GM21619 (cell line): ENCODE measurements around the gene NXNL2.

Source experiments
- ATAC-seq: cut with Tn5 transposase; IDR thresholded peaks from one replicate; pipeline ENCODE4 v1.9.1; 2021; ENCODE audit not compliant: unreplicated experiment

Gene NXNL2

DNA sequence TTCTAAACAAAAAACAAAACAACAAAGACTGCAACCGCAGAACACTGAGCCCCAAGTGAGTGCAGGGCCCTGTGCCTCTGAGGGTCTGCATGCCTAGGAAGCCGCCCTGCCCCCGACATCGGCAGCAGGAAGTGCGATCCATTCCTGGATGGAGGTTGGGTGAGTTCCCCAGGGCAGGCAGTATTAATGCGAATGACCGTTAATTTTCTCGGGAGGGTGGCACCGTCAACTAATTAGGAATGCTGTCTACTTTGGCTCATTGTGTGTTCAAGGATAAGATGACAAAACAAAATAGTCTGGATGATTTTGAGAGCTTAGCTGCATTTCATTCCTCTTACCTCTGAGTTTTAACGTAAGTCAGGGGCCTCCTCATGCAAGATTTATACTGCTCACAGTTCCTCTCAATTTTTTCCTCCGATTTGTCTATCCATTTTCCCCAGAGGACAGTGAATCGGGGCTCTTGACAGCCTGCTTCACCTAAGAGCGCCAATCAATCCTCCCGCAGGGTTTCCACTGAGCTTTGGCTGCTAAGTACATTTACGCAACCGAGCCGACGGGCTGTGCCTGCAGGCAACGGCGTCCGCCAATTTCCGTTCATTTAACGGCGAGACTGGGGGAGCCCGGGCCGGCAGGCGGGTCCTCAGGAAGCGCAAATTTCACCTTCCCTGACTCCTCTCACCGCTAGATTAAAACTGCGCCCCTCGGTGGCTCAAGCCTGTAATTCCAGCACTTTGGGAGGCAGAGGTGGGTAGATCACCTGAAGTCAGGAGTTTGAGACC is 2.9 kb upstream of the NXNL2 start:
- no peak for ATAC-seq

DNA sequence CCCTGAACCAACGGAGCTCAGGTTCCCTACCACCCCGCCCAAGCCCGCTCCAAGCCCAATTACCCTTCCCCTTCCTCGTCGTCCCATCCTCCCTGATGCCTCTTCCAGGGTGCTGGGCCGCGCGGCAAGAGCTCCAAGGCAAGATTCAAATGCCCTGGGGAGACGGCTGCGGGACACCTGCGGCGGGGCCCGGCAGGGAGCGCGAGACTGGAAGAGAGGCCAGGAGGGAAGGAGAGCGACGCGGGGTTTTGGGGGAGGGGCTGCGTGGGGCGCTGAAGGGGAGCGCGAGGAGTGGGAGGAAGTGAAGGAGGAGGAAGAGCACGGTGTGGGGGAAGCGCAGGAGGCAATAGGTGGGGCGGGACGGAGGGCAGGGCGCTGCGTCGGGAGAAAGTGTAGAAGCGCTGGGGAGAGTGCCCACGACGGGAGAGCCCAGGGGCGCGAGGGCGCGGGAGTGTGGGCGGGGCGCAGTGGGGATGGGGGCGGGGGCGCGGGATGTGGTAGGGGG is 975 bp upstream of the NXNL2 start:
- ATAC-seq: no peak

DNA sequence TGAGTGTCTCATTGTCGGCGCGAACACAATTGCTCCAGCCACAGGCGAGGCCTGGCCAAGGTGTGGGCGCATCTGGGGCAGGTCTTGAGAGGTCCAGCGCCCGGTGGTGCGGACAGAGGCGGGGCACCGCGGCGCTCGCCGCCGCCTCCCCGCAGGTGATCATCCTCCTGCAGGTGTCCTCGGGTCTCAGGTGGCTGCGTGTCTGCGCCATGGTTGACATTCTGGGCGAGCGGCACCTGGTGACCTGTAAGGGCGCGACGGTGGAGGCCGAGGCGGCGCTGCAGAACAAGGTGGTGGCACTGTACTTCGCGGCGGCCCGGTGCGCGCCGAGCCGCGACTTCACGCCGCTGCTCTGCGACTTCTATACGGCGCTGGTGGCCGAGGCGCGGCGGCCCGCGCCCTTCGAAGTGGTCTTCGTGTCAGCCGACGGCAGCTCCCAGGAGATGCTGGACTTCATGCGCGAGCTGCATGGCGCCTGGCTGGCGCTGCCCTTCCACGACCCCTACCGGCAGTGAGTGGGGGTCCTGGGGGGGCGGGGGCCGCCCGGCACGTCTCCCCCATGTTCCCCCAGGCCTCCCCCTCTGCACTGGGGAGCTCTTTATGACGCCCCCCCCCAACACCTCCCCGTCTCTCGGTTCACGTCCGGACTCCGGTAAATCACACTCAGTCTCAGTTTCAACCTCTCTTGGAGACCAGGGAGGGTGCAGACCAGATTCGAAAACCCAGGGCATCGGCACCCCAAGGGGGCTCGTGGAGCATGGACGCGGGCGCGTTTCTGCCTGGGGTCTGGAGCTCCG is 446 bp downstream of the NXNL2 start:
- ATAC-seq: no peak

DNA sequence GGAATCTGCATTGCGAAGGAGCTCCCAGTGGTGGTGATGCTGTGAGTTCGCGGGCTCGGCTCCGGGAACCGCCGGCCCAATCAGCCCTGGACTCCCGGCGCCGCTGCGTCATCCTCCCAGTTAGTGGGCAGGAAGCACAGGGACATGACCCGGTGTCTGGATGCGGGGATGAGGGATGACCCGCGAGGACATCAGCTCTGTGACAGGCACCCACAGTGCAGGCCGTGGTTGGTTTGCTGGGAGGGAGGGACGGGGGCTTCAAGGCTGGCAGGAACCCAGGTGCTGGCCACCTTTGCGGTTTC is 996 bp downstream of the NXNL2 start:
- no peak for ATAC-seq

DNA sequence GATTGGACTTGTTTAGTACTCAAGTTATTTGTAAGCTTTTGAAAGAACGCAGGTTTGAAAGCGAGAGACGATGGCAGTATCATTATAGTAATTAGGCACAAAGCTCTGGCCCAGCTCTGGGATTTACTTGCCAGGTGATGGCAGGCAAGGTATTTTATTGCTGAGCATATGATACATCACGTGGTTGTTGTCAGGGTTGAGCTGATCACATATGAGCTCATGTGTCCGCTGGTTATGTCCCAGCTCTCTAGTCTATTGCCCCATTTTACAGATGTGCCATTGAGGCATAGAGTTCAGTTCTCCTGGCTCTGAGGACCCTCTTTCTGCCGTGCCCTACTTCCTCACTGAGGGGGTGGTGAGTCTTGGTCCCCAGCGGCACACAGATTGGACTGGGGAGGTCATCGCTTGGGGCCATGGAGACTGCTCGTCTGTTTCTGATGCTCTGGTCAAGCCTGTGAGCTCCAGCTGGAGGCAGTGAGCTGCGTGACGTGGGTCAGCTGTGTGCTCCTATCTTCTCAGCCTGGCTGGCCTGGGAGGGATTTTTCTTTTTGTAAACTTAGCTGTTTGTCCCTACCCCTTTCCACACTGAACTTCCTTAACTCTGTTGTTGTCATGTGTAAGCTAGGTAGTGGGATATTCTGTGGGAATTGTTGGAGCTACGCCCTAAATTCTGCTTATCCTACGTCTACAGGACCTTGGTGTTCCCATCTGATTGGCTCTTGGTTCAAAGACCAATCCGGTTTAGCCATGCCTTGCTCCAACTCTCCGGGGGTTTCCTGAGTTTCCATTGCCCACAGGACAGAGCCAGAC is 2.2 kb downstream of the NXNL2 start:
- ATAC-seq: no peak

DNA sequence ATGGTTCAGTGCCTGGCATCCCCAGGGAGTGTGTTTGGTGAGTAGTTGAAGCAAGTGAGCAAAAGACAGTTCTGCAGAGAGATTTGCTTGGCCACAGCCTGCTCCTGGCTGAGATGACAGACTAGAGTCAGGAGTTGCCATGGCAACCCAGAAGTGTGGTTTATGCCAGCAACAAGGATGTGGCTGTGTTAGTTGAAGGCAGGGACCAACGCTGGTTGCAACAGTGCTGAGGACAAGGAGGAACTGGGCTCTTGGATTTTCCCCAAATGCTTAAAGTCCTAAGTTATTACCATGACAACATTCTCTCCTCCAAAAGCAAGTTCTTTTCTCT is 2.7 kb downstream of the NXNL2 start:
- ATAC-seq: no peak

DNA sequence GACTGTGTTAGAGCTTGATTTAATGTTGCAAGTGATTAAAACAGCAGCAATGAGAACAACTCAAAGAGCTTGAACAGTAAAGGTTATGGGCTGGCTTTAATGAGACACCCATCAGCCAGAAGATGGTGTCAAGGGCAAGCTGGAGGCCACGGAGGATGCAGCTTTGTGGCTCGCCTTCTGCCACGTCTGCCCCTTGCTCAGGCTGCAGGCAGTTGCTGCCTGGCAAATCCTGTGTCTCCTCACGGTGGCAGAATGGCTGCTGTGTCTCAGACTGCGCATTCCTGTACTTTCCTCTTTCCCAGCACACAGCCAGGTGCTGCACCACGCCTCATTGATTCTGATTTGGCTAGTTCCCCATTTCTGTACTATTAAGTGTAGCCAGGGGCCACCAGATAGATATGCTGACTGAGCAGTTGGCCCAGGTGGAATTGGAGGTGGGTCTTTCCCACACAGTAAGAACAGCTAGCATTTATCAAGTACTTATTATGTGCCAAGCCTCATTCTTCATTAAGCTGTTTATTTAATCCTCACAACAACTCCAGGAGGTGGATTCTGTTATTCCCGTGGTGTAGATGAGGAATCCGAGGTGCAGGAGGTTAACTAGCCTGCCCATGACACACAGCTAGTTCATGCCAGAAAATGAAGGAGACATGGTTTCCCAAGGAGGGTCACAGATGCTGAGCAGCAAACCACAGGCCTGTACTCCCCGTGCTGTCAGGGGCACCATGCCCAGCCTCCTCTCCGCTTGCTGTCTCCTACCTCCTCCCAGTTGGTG is 3.5 kb downstream of the NXNL2 start:
- no peak for ATAC-seq

DNA sequence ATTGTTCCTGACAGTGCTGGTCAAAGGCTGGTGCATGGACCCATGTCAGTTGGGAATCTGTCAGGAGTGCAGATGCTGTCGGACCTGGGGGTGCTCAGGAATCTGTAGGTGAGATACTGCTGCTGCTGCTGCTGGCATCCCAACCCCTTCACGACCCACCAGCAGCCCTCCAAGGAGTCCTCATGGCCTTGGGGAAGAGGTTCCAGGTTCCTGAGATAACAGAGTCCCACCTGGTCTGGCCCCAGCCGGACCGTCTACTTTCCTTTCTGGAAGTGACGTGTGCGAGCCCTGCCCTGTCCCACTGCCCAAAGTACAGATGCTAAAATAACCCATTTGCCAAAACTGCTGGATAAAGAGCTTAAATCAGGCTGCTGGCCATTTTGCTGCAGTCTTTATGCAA is 4.3 kb downstream of the NXNL2 start:
- no peak for ATAC-seq

DNA sequence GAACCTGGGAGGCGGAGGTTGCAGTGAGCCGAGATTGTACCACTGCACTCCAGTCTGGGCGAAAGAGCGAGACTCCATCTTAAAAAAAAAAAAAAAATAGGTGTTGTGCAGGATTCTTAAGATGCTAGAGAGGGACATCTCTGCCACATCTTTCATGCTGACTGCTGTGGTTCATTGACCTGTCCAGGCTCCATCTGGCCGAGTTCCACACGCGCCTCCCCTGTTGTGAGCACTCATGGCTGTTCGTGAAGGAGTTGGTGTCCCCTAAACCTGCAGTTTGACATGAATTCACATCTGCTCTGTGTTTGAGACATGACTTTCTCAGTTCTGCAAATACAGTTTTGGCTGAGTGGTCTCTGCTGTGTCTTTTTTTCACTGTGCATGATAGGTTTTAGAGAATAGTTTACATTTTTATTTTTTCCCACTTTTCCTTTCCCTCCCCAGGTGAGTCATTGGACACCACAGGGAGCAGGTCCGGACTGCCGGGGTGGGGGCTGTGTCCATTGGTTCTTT is 5.3 kb downstream of the NXNL2 start:
- no peak for ATAC-seq

DNA sequence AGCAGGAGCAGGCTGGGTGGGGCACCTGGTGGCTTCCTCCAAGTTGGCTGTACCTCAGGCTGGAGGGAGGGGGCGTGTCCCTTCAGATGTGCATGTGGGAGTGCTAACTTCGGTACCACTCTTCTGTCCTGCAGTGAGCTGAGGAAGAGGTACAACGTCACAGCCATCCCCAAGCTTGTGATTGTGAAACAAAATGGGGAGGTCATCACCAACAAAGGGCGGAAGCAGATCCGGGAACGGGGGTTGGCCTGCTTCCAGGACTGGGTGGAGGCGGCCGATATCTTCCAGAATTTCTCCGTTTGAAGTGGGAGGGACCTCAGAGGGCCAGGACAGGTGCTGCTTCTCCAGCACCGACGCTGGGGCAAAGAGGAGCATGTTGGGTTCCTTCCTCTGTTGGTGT is 9.3 kb downstream of the NXNL2 start:
- ATAC-seq: no peak

DNA sequence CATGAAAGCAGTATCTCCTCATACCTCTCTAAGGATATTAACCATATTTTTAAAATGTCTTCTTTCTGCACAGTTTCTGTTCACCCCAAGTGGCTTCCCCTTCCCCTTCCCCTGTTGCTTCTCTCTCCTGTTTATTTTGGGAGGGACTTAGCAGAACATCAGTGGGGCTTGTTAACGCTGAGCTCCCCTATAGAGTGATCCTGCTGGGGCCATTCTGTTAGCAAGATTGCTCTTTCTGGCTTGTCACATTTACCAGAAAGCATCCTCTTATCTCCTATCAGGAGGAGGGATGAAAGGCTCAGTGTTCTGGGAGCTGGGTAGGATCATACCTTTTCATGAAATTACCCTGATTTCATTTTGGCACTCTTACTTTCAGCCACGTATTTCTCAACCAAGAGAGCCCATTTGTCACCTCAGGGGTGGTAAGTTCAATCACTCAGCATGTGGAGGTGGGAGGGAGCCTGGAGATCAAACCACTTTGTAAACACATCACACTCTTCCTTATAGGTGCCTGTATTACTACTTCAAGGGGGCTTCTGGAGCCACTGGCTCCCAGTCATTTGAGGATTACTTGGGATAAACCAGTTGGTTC is 16.7 kb downstream of the NXNL2 start:
- ATAC-seq: no peak

DNA sequence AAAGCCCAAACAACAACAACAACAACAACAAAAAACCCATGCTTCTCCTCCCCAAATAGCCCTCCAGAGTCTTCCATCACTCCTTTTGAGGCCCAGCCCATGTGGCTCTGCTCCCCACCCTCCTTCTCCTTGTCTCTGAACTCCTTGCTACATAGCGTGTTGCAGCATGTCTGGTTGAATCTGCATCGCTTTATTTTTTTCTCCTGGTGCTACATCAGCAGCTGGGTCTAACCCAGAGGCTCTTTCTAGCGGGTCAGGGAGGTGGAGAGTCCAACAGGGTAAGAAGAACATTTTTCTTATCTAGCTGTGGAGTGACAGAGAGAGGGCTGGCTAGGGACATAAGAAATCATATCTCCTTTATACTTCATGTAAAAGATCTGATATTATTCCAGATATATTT is 18.4 kb downstream of the NXNL2 start:
- no peak for ATAC-seq

DNA sequence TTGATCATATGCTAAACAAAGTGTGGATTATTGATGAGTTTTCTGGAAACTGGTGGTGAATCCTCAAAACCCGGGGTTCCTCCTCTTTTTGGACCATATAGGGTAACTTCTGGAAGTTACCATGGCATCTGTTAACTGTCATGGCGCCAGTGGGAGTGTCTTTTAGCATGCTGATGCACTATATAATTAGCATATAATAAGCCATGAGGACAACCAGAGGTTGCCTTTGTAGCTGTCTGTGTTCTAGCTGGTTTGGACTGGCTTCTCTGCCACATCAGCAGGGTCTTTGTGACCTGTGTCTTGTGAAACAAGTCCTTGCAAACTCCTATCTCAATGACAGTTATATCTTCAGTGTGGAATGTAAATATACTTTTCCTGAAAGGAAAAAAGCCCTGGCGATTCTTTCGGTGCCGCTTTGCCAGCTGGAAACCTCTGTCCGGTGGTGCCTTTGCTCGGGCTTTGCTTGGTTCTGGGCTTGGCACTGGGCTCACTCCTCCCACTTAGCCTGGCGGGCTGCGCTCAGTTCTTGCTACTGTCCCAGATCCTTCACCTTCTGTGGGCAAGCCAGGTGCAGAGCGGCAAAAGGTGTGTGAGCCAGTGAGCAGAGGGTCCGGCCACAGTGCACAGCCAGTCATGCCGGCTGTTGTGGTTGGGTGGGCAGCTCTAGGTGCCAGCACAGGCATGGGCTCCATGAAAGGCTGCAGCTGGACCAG is 20.4 kb downstream of the NXNL2 start:
- no peak for ATAC-seq

DNA sequence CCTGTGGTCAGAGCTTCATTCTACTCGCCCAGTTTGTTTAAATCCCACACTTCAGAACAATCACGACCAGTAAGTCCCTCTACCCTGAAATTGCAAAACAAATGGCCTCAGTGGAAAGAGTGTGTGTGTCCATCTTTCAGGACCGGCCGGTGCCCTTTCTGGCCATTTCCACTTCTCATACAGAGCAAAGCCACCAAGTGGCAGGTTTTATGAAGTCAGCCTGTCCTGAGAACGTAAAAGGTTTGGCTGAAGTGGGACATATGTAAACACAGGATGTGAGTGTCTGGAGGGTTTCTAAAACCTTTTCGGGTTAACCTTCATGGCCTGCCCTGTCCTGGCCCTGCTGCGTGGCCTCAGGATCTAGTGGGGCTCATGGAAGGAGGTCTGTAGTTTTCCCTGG is 24.7 kb downstream of the NXNL2 start:
- ATAC-seq: no peak

DNA sequence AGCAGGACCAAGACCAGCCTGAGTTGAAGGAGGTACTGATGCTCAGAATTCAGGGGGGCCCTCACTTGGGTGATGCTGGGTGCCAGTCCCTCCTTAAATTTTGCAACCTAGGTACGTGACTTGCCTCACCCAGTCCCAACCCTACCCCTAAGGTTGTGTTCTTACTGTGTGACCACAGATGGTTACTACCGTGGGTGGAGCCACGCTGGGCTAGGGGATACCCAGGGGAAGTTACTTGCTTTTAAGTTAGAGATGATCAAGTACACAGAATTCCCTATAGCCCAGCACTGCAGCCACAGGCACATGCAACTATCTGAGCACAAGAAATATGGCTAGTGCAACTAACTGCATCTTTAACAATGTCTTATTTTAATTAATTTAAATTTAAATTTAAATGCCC is 32.9 kb downstream of the NXNL2 start:
- ATAC-seq: peak; percentile 77

DNA sequence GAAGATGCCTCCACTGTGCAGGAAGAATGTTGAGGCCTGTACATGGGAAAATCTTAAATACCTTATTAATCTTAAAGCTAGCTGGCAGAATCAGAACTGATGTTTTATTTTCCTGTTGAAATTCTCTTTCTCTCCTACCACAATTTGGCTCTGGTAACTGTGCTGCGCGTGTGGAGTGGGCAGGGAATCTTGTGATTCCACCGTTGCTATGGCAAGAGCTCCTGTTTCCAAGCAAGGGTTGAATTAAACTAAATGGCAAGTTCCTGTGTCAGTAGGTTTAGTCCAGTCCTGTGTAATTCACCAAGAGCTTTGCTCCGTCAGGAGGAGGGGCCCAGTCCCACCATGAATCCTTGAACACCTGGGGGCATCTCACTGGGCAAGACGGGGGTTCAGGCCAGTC is 36.4 kb downstream of the NXNL2 start:
- no peak for ATAC-seq

DNA sequence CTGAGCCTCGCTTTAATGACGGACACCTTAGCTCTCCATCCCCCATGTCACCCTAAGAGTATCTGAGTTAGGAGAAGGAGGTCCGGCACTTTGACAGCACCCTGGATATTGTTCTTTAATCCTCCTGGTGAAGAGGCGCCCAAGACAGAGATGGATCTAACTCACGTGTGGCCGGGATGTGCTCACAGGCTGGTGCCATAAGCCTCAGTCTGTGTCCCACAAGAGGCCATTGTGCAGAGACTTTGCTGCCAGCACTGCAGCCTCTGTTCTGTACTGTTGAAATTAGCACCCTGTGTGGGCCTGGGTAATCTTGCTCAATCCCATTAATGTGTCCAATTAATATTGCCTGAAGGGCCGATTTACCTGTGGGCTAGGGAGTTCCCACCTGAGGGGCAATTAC is 37.7 kb downstream of the NXNL2 start:
- ATAC-seq: no peak

DNA sequence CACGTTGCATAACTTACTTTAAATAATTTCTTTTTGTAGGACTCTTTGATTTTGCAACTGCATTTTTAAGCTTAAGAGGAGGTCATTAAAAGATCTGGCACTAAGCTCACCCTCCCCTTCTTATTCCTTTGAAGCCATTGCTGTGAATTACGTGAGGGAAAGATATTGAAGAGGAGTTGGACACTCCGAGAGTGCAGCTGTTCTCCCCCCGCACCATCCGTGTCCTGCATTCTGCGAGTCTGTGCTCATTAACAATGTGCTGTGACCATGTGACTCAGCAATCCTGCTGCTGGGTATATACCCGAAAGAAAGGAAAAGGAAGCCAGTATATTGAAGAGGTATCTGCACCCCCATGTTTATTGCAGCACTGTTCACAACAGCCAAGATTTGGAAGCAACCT is 40.0 kb downstream of the NXNL2 start:
- no peak for ATAC-seq

DNA sequence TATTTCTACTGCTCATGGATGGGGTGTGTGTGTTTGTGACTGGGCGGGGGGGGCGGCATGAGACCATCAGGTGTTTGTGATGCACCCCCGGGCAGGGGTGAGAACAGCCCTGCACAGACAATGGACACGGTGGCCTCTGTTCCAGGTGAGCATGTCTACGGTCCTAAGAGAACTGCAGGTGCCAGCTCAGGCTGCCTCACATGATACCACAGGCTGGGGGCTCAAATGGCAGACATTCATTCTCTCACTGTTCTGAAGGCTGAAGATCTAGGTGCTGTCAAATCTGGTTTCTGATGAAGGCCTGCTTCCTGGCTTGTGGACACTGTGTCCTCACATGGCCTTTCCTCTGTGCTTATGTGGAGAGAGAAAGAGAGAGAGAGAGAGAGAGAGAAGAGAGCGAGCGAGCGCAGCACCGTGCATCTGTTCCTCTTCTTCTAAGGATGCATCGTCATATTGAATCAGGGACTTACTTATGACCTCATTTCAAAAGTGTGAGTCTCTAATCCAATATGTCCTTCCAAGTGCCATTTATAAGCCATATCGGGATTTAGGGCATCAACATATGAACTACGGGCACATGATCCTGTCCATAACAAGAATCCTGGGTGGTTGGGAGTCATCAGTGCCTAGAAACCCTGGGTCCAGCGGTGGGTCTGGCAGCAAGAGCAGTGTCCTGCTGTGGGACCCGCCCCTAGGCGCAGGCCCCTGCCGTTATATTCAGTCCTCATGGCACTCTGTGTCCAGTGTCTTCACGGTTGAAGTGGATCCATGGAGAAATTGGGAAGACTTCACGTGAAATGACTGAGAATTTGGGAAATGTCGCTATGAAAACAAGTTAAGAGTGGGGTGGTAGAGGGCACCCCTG is 42.5 kb downstream of the NXNL2 start:
- no peak for ATAC-seq
